HT-29 (cell line): ENCODE results near the gene ESPN. TPM values are rescaled to one million over a fixed set of nuclear protein-coding genes. Genes with fewer than 3 reads are reported as not detected.

Experiments
- DNase-seq: peaks from one replicate; pipeline ENCODE4 v3.0.0-alpha.2; 2015; ENCODE audit warnings: low spot score
- small RNA-seq: library from RNA; depleted of rRNA; stranded (forward); fragments of <200 nt; gene quantifications from one replicate; pipeline ENCODE3, GENCODE V24; 2014
- total RNA-seq: library from RNA; depleted of rRNA; stranded (reverse); fragments of >200 nt; shearing (Covaris generic); gene quantifications from 2 replicates; pipeline ENCODE4 v1.2.3, GENCODE V29; 2014; rRNA removed

Gene ESPN
- total RNA-seq, 1 experiment from 2014 or later: 5.2 TPM

GRCh38 chr1:6510493-6510892, 85.9 kb downstream of the ESPN start:
- no peak for DNase-seq

Small RNA genes within 50 kb of the gene (small RNA-seq; reads per million reads assigned to genes)
- gene MIR4252: not detected

Other genes starting within 250 kb of the ESPN start
- gene CHD5, start 244.5 kb upstream of the ESPN start, total RNA-seq: 0.18 and 0.25 TPM in 2 replicates
- gene RPL22, start 225.2 kb upstream of the ESPN start, total RNA-seq: 119 and 132 TPM in 2 replicates
- gene RNF207, start 218.7 kb upstream of the ESPN start, total RNA-seq: 21.4 and 22.7 TPM in 2 replicates
- gene ICMT, start 188.8 kb upstream of the ESPN start, total RNA-seq: 95.3 and 95.5 TPM in 2 replicates
- not detected in 2 replicates for gene HES3, start 180.6 kb upstream of the ESPN start, total RNA-seq
- gene GPR153, start 163.7 kb upstream of the ESPN start, total RNA-seq: 4.1 and 4.8 TPM in 2 replicates
- gene ACOT7, start 31.0 kb upstream of the ESPN start, total RNA-seq: 31.7 and 33.9 TPM in 2 replicates
- 0.16 TPM in 1 of 2 replicates, not detected in the other for gene HES2, start 4.9 kb upstream of the ESPN start, total RNA-seq
- gene TNFRSF25, start 41.4 kb downstream of the ESPN start, total RNA-seq: 9.7 and 15.0 TPM in 2 replicates
- gene PLEKHG5, start 66.9 kb downstream of the ESPN start, total RNA-seq: 12.5 and 14.6 TPM in 2 replicates
- gene NOL9, start 129.7 kb downstream of the ESPN start, total RNA-seq: 21.0 and 23.7 TPM in 2 replicates
- not detected in 2 replicates for gene TAS1R1, start 130.5 kb downstream of the ESPN start, total RNA-seq
- gene ZBTB48, start 155.2 kb downstream of the ESPN start, total RNA-seq: 28.5 and 37.2 TPM in 2 replicates
- gene KLHL21, start 178.1 kb downstream of the ESPN start, total RNA-seq: 52.0 and 52.1 TPM in 2 replicates
- gene PHF13, start 189.0 kb downstream of the ESPN start, total RNA-seq: 8.8 and 11.5 TPM in 2 replicates
- gene THAP3, start 200.1 kb downstream of the ESPN start, total RNA-seq: 19.6 and 22.7 TPM in 2 replicates